ENCODE data around the gene SAMD11. TPM values are rescaled to one million over a fixed set of nuclear protein-coding genes. Genes with fewer than 3 reads are reported as not detected.
"Not testable (repeated sequence)": the region's sequence is repeated elsewhere in the genome, so short reads cannot be mapped to it uniquely, and the experiment has no call there.

The SAMD11 gene
- total RNA-seq, 2 donors from 2014 or later, result 4.5 to 61.6 TPM

DNA sequence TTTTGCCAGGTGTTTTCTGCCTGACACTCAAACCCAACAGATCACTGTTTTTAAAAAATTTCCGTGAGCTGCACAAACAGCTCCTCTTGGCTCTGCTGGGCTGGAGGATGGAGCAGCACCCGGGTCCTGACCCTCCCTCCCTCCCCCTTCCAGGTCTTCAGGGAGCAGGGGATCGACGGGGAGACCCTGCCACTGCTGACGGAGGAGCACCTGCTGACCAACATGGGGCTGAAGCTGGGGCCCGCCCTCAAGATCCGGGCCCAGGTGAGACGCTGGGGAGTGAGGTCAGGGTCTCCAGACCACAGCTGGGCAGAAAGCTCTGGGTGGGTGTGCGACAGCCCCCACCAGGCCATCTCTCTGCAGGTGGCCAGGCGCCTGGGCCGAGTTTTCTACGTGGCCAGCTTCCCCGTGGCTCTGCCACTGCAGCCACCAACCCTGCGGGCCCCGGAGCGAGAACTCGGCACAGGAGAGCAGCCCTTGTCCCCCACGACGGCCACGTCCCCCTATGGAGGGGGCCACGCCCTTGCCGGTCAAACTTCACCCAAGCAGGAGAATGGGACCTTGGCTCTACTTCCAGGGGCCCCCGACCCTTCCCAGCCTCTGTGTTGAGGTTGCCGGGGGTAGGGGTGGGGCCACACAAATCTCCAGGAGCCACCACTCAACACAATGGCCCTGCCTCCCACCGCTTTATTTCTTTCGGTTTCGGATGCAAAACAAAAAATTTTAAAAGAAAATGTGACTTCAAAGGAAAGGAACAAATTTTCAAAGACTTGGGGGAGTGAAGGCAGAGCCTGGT lies 20.0 kb downstream of the SAMD11 start:
- Histone ChIP-seq H3K4me1 (replicated peaks) (peaks cover 18% of the 10 kb centered on the region), H3K4me3 (no peak overlapping the region), H3K36me3 (peaks cover 2 to 19% of the 10 kb centered on the region in 2 donors), H3K9me3 (no peaks in the 10 kb centered on the region), H3K27ac (peak overlapping the region; percentile 5 to 17), H3K27me3 (replicated peaks; ENCODE audit: insufficient read depth) (no peaks in the 10 kb centered on the region)
- no peak for DNase-seq (ENCODE audit: low spot score)
- whole genome bisulfite sequencing, result 74% methylated on average over 26 of the region's 27 CpGs
- intact Hi-C loops (cut with DNase I), result no loop called here
- TF ChIP-seq POLR2AphosphoS5 (IDR thresholded peaks at IDR 0.05) (no peak), CTCF (IDR thresholded peaks at IDR 0.05) (no peak), POLR2A (IDR thresholded peaks at IDR 0.05) (no peak)

DNA sequence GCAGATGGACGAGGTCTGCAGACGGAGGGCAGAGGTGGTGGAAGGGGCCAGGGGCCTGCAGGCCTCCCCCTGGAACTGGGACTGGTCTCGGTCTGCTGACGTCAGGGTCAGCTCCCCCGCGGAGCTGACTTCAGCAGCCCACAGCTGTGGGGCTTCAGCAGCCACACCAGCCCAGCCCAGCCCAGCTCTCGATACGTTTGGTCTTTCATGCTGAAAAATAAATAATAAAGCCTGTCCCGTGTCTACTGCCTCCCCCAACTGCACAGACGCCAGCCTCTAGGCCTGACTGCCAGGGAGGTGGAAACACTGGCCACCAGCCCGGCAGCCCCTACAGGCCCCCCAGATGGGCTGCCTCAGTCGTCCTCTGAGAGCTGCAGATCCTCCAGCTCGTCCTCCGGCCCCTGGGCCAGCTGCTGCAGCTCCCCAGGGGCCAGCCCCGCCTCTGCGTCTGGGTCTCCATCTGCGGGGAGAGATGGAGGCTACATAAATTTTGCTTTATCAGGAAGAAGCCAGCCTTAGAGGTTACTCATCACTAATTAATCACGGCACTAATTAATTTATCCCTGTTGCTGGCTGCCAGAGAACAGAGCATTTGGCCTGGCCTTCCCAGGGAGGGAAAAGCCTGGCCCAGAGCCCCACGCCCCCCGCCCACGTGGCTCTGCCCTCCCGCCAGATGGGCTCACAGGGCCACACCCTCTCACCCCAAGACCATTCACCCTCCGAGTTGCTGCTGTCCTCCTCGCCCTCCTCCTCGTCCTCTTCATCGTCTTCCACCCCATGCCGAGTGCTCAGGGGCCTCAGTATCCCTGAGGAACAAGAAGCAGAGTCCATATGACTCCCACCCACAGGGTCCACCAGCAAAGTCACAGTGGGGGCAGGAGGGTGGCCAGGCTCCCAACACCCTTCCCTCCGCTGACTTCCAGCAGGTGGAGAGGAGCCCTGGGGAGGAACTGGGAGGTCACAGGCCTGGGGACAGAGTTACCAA lies 20.9 kb downstream of the SAMD11 start:
- DNase-seq (ENCODE audit: low spot score), result no peak
- intact Hi-C loops (cut with DNase I), result no loop called here
- Histone ChIP-seq H3K27me3 (replicated peaks; ENCODE audit: insufficient read depth) (no peaks in the 10 kb centered on the region), H3K27ac (peak overlapping the region; percentile 5 to 17), H3K36me3 (peaks cover 9 to 20% of the 10 kb centered on the region in 2 donors), H3K4me3 (no peak overlapping the region), H3K9me3 (no peaks in the 10 kb centered on the region), H3K4me1 (replicated peaks) (peaks cover 18% of the 10 kb centered on the region)
- TF ChIP-seq POLR2A (IDR thresholded peaks at IDR 0.05), result no peak
- no peak for TF ChIP-seq CTCF (IDR thresholded peaks at IDR 0.05)
- TF ChIP-seq POLR2AphosphoS5 (IDR thresholded peaks at IDR 0.05), result no peak
- WGBS, result 60% methylated on average over 28 of the region's 28 CpGs

- no peak overlapping the region for H3K27ac ChIP-seq
- no peaks in the 10 kb centered on the region for H3K9me3 ChIP-seq
- H3K36me3 ChIP-seq, result peaks cover 10 to 22% of the 10 kb centered on the region in 2 donors
- no peaks in the 10 kb centered on the region for H3K27me3 ChIP-seq (replicated peaks; ENCODE audit: insufficient read depth)
- H3K4me3 ChIP-seq, result no peak overlapping the region
- no peak for DNase-seq (ENCODE audit: low spot score)
- WGBS, result 89% methylated on average over 29 of the region's 29 CpGs
- intact Hi-C loops (cut with DNase I), result no loop called here
- TF ChIP-seq CTCF (IDR thresholded peaks at IDR 0.05), result no peak
- H3K4me1 ChIP-seq (replicated peaks), result peaks cover 18% of the 10 kb centered on the region
Observed at GRCh38 chr1:945688-946556, 22.2 kb downstream of the SAMD11 start.

- H3K9me3 ChIP-seq; DNase-seq (ENCODE audit: low spot score); H3K27me3 ChIP-seq (replicated peaks; ENCODE audit: insufficient read depth); H3K4me3 ChIP-seq; intact Hi-C loops (cut with DNase I); H3K27ac ChIP-seq: not testable (repeated sequence)
- WGBS, result 96% methylated on average over 13 of the region's 13 CpGs
- Histone ChIP-seq H3K4me1 (replicated peaks) (peaks cover 13% of the 10 kb centered on the region), H3K36me3 (peaks cover 10 to 29% of the 10 kb centered on the region in 2 donors)
Observed at GRCh38 chr1:946811-947210, 23.1 kb downstream of the SAMD11 start.

DNA sequence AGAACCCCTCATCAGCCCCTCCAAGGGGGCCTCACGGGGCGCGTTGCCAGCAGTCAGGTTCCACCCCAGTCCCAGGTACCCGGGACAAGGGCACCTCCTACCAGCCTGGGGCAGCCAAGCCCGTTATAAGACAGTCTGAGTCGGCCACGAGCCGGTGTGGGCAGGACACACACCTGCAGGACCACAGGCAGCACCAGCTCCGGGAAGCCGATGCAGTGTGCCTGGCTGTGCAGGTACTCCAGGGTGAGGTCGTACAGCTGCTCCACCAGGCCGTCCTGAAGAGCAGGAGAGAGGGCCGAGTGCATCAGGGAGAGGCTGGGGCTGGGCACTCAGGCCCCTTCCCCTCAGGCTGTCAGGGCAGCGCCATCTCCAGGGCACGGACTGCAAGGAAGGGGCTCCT lies 24.2 kb downstream of the SAMD11 start:
- Histone ChIP-seq H3K9me3 (no peaks in the 10 kb centered on the region), H3K36me3 (peaks cover 15 to 40% of the 10 kb centered on the region in 2 donors), H3K27ac (no peak overlapping the region), H3K27me3 (replicated peaks; ENCODE audit: insufficient read depth) (no peaks in the 10 kb centered on the region), H3K4me1 (replicated peaks) (peaks cover 1% of the 10 kb centered on the region), H3K4me3 (no peak overlapping the region)
- TF ChIP-seq POLR2AphosphoS5 (IDR thresholded peaks at IDR 0.05), result no peak
- no peak for TF ChIP-seq CTCF (IDR thresholded peaks at IDR 0.05)
- no peak for TF ChIP-seq POLR2A (IDR thresholded peaks at IDR 0.05)
- WGBS, result 90% methylated on average over 15 of the region's 15 CpGs
- intact Hi-C loops (cut with DNase I), result no loop called here
- no peak for DNase-seq (ENCODE audit: low spot score)

Data from prostate gland (tissue), 2 donors.